ENCODE results near the gene BCR.

DNA sequence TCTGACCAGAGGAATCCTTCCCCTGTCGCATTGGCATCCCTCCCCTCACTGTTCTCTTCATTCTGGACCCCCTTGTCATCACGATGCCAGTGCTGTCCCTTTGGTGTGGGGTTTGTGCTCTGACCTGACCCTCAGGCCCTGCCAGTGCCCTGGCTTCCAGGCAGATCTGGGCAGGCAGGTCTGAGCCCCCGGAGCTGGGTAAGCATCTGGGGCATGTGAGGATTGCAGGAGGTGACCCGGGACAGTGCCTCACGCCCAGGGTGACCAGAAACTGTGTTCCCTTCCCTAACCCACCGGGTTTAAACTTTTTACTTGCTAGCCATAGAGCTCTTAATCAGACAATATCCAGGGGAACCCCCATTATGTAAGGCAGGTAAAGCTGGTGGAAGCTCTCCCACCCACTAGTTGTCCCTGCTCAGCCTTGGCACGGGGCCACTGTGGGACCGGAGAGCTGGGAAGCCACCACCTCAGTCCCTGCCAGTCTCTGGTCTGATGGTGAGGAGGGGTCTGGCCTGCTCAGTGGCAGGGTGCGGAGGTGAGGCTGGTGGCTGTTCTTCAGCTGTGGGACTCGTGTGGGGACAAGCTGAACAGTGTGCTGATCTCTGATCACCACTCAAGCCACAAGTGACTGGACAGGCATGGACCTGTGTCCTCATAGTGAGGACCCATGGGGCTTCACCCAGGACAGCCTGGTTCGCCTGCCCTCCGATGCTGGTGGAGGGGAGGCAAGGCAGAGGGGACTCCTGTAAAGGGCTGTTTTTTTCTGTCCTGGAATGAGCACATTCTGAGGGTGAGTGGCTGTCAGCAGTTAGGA, 38.0 kb downstream of the BCR start:
- no peak for TF ChIP-seq EZH2 (IDR thresholded peaks at IDR 0.05; ENCODE audit: low read length, missing control alignments)
- TF ChIP-seq, protein P1, sequence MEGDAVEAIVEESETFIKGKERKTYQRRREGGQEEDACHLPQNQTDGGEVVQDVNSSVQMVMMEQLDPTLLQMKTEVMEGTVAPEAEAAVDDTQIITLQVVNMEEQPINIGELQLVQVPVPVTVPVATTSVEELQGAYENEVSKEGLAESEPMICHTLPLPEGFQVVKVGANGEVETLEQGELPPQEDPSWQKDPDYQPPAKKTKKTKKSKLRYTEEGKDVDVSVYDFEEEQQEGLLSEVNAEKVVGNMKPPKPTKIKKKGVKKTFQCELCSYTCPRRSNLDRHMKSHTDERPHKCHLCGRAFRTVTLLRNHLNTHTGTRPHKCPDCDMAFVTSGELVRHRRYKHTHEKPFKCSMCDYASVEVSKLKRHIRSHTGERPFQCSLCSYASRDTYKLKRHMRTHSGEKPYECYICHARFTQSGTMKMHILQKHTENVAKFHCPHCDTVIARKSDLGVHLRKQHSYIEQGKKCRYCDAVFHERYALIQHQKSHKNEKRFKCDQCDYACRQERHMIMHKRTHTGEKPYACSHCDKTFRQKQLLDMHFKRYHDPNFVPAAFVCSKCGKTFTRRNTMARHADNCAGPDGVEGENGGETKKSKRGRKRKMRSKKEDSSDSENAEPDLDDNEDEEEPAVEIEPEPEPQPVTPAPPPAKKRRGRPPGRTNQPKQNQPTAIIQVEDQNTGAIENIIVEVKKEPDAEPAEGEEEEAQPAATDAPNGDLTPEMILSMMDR (conservative IDR thresholded peaks at IDR 0.05 in 1 of 2, IDR thresholded peaks at IDR 0.05 in 1 of 2; ENCODE audit: low read depth in 1 of 2, low read length in 2 of 2) = no peak
